ENCODE measurements around the gene EHHADH.
"Not testable (repeated sequence)": the region's sequence is repeated elsewhere in the genome, so short reads cannot be mapped to it uniquely, and the experiment has no call there.

Gene EHHADH

DNA sequence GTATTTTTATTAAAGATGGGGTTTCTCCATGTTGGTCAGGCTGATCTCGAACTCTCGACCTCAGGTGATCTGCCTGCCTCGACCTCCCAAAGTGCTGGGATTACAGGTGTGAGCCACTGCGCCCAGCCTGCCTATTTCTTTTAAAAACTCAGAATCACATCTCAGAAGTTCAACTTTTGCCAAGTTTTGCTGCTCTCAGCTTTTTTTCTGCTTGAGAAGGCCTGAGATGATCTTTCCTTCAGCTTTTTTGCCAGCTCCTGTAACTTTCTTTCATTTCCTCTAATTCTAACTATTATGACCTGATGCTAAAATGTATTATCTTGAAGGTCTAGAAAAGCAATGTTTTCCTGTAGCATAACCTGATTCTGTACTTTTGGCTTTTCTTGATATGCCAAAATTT, 9.6 kb upstream of the EHHADH start:
- Histone ChIP-seq H3K36me3 (ENCODE audit: control insufficient read depth in 1 of 2, insufficient read depth in 2 of 2, low read depth in 1 of 2, low read length in 2 of 2) (no peaks in the 10 kb centered on the region), H3K23ac (ENCODE audit: low read length in 2 of 2) (no peak overlapping the region), H3K27me3 (ENCODE audit: control insufficient read depth in 1 of 2, insufficient read depth in 1 of 2, low read length in 2 of 2) (peaks cover 1 to 12% of the 10 kb centered on the region in 2 experiments), H2BK120ac (ENCODE audit: low read depth, low read length) (no peak overlapping the region), H2BK15ac (ENCODE audit: low read depth, poor library complexity, severe bottlenecking) (no peak overlapping the region), H3K14ac (ENCODE audit: low read length in 2 of 2) (no peak overlapping the region), H3K4me2 (ENCODE audit: low read length, poor library complexity, severe bottlenecking) (no peak overlapping the region), H3K9ac (ENCODE audit: low read length) (no peak overlapping the region), H2BK12ac (ENCODE audit: low read length in 2 of 2) (no peak overlapping the region), H3K79me1 (replicated peaks; ENCODE audit: low read length, poor library complexity, severe bottlenecking) (no peaks in the 10 kb centered on the region), H3K4me1 (ENCODE audit: control insufficient read depth, insufficient read depth, low read depth, low read length) (no peaks in the 10 kb centered on the region), H4K8ac (ENCODE audit: low read length) (no peak overlapping the region), H3K4ac (ENCODE audit: low read depth in 1 of 2, low read length in 2 of 2) (no peak overlapping the region), H3K4me3 (ENCODE audit: insufficient read depth in 1 of 2, low read depth in 1 of 2, low read length in 2 of 2) (no peak overlapping the region), H2AFZ (ENCODE audit: low read depth, low read length) (no peak overlapping the region), H2BK5ac (ENCODE audit: low read depth, low read length, poor library complexity, severe bottlenecking) (no peak overlapping the region), H4K91ac (ENCODE audit: low read length) (no peak overlapping the region), H2AK5ac (ENCODE audit: low read length, severe bottlenecking) (no peak overlapping the region), H3K18ac (ENCODE audit: low read depth in 1 of 2, low read length in 2 of 2) (no peak overlapping the region), H3K27ac (ENCODE audit: low read length, poor library complexity, severe bottlenecking) (no peak overlapping the region), H3K9me3 (ENCODE audit: control insufficient read depth, low read length) (no peaks in the 10 kb centered on the region)
- 79% methylated on average over 4 of the region's 4 CpGs for WGBS
- DNase-seq, result no peak

DNA sequence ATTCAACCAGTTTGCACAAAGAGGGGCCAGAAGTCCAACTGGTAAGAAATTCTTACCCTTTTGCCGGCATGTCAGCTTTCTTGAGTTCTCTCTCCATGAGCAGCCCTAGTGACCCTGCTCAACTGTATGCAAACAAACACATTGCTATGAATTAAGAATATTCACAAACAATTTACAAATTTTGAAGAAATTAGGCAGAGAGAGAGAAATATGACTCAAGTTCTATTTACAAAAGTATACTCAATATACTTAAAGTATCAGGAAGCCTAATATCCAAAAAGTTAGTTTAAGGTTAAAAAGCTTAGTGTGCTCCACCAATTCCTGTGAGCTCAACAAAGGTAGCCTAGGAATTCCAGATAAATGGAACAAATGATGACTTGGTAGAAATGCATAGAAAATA, 3.5 kb upstream of the EHHADH start:
- WGBS, result 100% methylated on average over 1 of the region's 1 CpG
- no peaks in the 10 kb centered on the region for H3K36me3 ChIP-seq (ENCODE audit: control insufficient read depth in 1 of 2, insufficient read depth in 2 of 2, low read depth in 1 of 2, low read length in 2 of 2)
- no peak overlapping the region for H4K8ac ChIP-seq (ENCODE audit: low read length)

GRCh38 chr3:185254799-185255198, 950 bp upstream of the EHHADH start:
- Histone ChIP-seq H3K23ac (ENCODE audit: low read length in 2 of 2) (no peak overlapping the region), H2AFZ (ENCODE audit: low read depth, low read length) (no peak overlapping the region), H3K4ac (ENCODE audit: low read depth in 1 of 2, low read length in 2 of 2) (no peak overlapping the region), H3K4me1 (ENCODE audit: control insufficient read depth, insufficient read depth, low read depth, low read length) (no peaks in the 10 kb centered on the region), H3K9ac (ENCODE audit: low read length) (no peak overlapping the region), H3K27me3 (ENCODE audit: control insufficient read depth in 1 of 2, insufficient read depth in 1 of 2, low read length in 2 of 2) (no peaks in the 10 kb centered on the region), H2BK15ac (ENCODE audit: low read depth, poor library complexity, severe bottlenecking) (no peak overlapping the region), H3K27ac (ENCODE audit: low read length, poor library complexity, severe bottlenecking) (no peak overlapping the region), H2BK5ac (ENCODE audit: low read depth, low read length, poor library complexity, severe bottlenecking) (no peak overlapping the region), H2BK120ac (ENCODE audit: low read depth, low read length) (no peak overlapping the region), H3K14ac (ENCODE audit: low read length in 2 of 2) (no peak overlapping the region), H3K4me3 (ENCODE audit: insufficient read depth in 1 of 2, low read depth in 1 of 2, low read length in 2 of 2) (peak overlapping the region in 1 of 2 experiments; percentile 95), H4K8ac (ENCODE audit: low read length) (no peak overlapping the region), H3K4me2 (ENCODE audit: low read length, poor library complexity, severe bottlenecking) (no peak overlapping the region), H3K36me3 (ENCODE audit: control insufficient read depth in 1 of 2, insufficient read depth in 2 of 2, low read depth in 1 of 2, low read length in 2 of 2) (no peaks in the 10 kb centered on the region), H2AK5ac (ENCODE audit: low read length, severe bottlenecking) (no peak overlapping the region), H4K91ac (ENCODE audit: low read length) (no peak overlapping the region), H3K9me3 (ENCODE audit: control insufficient read depth, low read length) (peaks cover 5% of the 10 kb centered on the region), H3K18ac (ENCODE audit: low read depth in 1 of 2, low read length in 2 of 2) (no peak overlapping the region), H3K79me1 (replicated peaks; ENCODE audit: low read length, poor library complexity, severe bottlenecking) (no peaks in the 10 kb centered on the region), H2BK12ac (ENCODE audit: low read length in 2 of 2) (no peak overlapping the region)
- DNase-seq, result no peak
- WGBS, result 80% methylated on average over 4 of the region's 4 CpGs

More for the DNA sequence above, 3.5 kb upstream of the EHHADH start:
- Histone ChIP-seq H3K4me1 (ENCODE audit: control insufficient read depth, insufficient read depth, low read depth, low read length) (no peaks in the 10 kb centered on the region), H2AFZ (ENCODE audit: low read depth, low read length) (no peak overlapping the region), H3K4me2 (ENCODE audit: low read length, poor library complexity, severe bottlenecking) (no peak overlapping the region), H2BK12ac (ENCODE audit: low read length in 2 of 2) (no peak overlapping the region), H2BK5ac (ENCODE audit: low read depth, low read length, poor library complexity, severe bottlenecking) (no peak overlapping the region), H2BK15ac (ENCODE audit: low read depth, poor library complexity, severe bottlenecking) (no peak overlapping the region), H3K27ac (ENCODE audit: low read length, poor library complexity, severe bottlenecking) (no peak overlapping the region), H3K27me3 (ENCODE audit: control insufficient read depth in 1 of 2, insufficient read depth in 1 of 2, low read length in 2 of 2) (no peaks in the 10 kb centered on the region), H3K4ac (ENCODE audit: low read depth in 1 of 2, low read length in 2 of 2) (no peak overlapping the region), H3K79me1 (replicated peaks; ENCODE audit: low read length, poor library complexity, severe bottlenecking) (no peaks in the 10 kb centered on the region), H3K9me3 (ENCODE audit: control insufficient read depth, low read length) (peaks cover 5% of the 10 kb centered on the region), H2AK5ac (ENCODE audit: low read length, severe bottlenecking) (no peak overlapping the region), H3K18ac (ENCODE audit: low read depth in 1 of 2, low read length in 2 of 2) (no peak overlapping the region), H3K4me3 (ENCODE audit: insufficient read depth in 1 of 2, low read depth in 1 of 2, low read length in 2 of 2) (no peak overlapping the region), H3K9ac (ENCODE audit: low read length) (no peak overlapping the region), H3K23ac (ENCODE audit: low read length in 2 of 2) (no peak overlapping the region), H3K14ac (ENCODE audit: low read length in 2 of 2) (no peak overlapping the region), H4K91ac (ENCODE audit: low read length) (no peak overlapping the region), H2BK120ac (ENCODE audit: low read depth, low read length) (no peak overlapping the region)
- no peak for DNase-seq

DNA sequence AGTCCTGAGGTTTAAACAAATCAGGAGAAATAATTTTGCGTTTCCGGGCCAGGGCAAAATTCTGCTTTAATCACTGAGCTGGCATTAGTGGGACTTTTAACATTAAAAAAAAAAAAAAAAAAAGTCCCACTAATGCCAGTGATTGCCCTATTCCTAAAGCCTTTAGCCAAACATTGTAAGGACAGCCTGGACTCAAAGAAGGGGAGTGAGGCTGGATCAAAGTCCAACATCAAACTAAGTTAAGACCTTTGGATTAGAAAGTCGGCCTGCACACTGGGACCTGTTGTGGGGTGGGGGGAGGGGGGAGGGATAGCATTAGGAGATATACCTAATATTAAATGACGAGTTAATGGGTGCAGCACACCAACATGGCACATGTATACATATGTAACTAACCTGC, 716 bp downstream of the EHHADH start:
- H3K36me3 ChIP-seq (ENCODE audit: control insufficient read depth in 1 of 2, insufficient read depth in 2 of 2, low read depth in 1 of 2, low read length in 2 of 2); H2AFZ ChIP-seq (ENCODE audit: low read depth, low read length); H3K4me3 ChIP-seq (ENCODE audit: insufficient read depth in 1 of 2, low read depth in 1 of 2, low read length in 2 of 2); H2AK5ac ChIP-seq (ENCODE audit: low read length, severe bottlenecking); H3K27ac ChIP-seq (ENCODE audit: low read length, poor library complexity, severe bottlenecking); H3K79me1 ChIP-seq (replicated peaks; ENCODE audit: low read length, poor library complexity, severe bottlenecking); H3K4me1 ChIP-seq (ENCODE audit: control insufficient read depth, insufficient read depth, low read depth, low read length); H4K91ac ChIP-seq (ENCODE audit: low read length); H3K4me2 ChIP-seq (ENCODE audit: low read length, poor library complexity, severe bottlenecking); DNase-seq; H3K18ac ChIP-seq (ENCODE audit: low read depth in 1 of 2, low read length in 2 of 2); H2BK12ac ChIP-seq (ENCODE audit: low read length in 2 of 2); H3K4ac ChIP-seq (ENCODE audit: low read depth in 1 of 2, low read length in 2 of 2); H2BK15ac ChIP-seq (ENCODE audit: low read depth, poor library complexity, severe bottlenecking); H3K27me3 ChIP-seq (ENCODE audit: control insufficient read depth in 1 of 2, insufficient read depth in 1 of 2, low read length in 2 of 2); H2BK5ac ChIP-seq (ENCODE audit: low read depth, low read length, poor library complexity, severe bottlenecking); H3K9ac ChIP-seq (ENCODE audit: low read length); H4K8ac ChIP-seq (ENCODE audit: low read length); H3K14ac ChIP-seq (ENCODE audit: low read length in 2 of 2); H3K9me3 ChIP-seq (ENCODE audit: control insufficient read depth, low read length); H2BK120ac ChIP-seq (ENCODE audit: low read depth, low read length); H3K23ac ChIP-seq (ENCODE audit: low read length in 2 of 2): not testable (repeated sequence)
- 100% methylated on average over 2 of the region's 4 CpGs for WGBS

All from mesenchymal stem cell (in vitro differentiated cells and primary cell).